ENCODE results near the gene TOLLIP. TPM values are rescaled to one million over a fixed set of nuclear protein-coding genes. Genes with fewer than 3 reads are reported as not detected.
"Not testable (repeated sequence)": the region's sequence is repeated elsewhere in the genome, so short reads cannot be mapped to it uniquely, and the experiment has no call there.

TOLLIP gene
- total and polyA plus RNA-seq, 12 donors = 19.0 to 53.6 (median 42.6) TPM

DNA sequence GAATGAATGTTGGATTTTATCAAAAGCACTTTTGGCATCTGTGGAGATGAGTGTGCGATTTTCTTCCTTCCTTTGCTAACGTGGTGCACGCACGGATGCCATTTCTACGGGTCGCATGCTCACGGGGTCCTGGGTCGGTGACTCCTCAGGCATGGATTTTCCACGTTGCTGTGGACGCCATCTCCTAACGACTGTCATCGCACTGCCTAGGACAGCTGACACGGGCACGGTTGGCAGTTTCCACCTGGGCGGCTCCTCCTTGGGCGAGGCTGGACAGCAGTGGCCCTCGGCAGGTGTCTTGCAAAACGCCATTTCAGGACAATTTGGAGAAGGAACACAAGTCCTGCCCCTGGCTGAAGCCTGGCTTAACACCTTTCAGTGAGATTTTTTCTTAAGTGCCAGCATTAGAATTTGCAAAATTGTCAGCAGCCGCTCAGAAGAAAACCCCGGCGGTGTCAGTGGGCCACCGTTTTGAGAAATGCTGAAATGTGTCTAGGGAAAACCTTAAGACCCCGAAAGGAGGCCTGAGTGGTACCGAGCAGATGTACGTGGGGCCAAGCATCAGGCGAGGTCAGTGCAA, 34.7 kb upstream of the TOLLIP start:
- H3K27me3 ChIP-seq = peaks cover 0 to 4% (median under 1%) of the 10 kb centered on the region in 7 donors
- no peak overlapping the region for H3K27ac ChIP-seq
- H3K36me3 ChIP-seq = no peaks in the 10 kb centered on the region
- 83 to 86% methylated on average over 26 of the region's 26 CpGs for WGBS, 2 donors
- DNase-seq (no peak), ATAC-seq (no peak)
- intact Hi-C loops (cut with DNase I) = no loop called here
- TF ChIP-seq, protein P1, sequence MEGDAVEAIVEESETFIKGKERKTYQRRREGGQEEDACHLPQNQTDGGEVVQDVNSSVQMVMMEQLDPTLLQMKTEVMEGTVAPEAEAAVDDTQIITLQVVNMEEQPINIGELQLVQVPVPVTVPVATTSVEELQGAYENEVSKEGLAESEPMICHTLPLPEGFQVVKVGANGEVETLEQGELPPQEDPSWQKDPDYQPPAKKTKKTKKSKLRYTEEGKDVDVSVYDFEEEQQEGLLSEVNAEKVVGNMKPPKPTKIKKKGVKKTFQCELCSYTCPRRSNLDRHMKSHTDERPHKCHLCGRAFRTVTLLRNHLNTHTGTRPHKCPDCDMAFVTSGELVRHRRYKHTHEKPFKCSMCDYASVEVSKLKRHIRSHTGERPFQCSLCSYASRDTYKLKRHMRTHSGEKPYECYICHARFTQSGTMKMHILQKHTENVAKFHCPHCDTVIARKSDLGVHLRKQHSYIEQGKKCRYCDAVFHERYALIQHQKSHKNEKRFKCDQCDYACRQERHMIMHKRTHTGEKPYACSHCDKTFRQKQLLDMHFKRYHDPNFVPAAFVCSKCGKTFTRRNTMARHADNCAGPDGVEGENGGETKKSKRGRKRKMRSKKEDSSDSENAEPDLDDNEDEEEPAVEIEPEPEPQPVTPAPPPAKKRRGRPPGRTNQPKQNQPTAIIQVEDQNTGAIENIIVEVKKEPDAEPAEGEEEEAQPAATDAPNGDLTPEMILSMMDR (IDR thresholded peaks at IDR 0.05) = no peak
- no peaks in the 10 kb centered on the region for H3K9me3 ChIP-seq
- H3K4me1 ChIP-seq = peaks cover 0 to 6% (median 0%) of the 10 kb centered on the region in 9 donors
- no peak overlapping the region for H3K4me3 ChIP-seq

DNA sequence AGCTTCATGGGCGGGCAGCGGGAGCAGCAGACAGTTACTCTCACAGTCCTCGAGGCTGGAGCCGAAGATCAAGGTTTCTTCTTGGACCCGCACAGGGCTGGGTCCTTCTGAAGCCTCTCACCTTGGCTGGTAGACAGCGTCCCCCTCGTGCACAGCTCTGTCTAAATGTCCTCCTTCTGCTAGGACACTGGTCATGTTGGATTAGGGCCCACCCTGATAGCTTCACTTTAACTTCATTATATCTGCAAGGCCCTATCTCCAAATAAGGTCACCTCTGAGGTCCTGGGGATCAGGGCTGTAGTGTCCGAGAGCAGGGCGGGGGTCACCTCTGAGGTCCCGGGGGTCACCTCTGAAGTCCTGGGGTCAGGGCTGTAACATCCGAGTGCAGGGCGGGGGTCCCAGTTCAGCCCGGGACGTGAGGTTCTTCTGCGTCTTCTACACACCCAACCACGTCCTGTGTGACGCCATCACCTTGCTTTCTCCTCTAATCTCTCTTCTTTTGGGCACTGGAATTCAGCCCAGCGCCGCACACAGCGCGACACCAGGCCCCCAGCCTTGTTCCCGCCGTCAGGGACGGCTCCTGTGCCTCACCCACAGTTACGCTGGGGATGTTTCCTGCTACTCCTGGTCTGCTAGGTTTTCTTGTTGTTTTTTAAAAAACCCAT, 34.1 kb upstream of the TOLLIP start:
- H3K27me3 ChIP-seq = no peaks in the 10 kb centered on the region
- H3K27ac ChIP-seq = no peak overlapping the region
- intact Hi-C loops (cut with DNase I) = no loop called here
- no peak overlapping the region for H3K4me3 ChIP-seq
- 77 to 82% methylated on average over 25 of the region's 25 CpGs for WGBS, 2 donors
- no peak for ATAC-seq
- no peaks in the 10 kb centered on the region for H3K36me3 ChIP-seq
- H3K9me3 ChIP-seq = no peaks in the 10 kb centered on the region
- peaks cover 0 to 6% (median 0%) of the 10 kb centered on the region in 9 donors for H3K4me1 ChIP-seq
- TF ChIP-seq, protein P1 (IDR thresholded peaks at IDR 0.05) = no peak
- no peak for DNase-seq

DNA sequence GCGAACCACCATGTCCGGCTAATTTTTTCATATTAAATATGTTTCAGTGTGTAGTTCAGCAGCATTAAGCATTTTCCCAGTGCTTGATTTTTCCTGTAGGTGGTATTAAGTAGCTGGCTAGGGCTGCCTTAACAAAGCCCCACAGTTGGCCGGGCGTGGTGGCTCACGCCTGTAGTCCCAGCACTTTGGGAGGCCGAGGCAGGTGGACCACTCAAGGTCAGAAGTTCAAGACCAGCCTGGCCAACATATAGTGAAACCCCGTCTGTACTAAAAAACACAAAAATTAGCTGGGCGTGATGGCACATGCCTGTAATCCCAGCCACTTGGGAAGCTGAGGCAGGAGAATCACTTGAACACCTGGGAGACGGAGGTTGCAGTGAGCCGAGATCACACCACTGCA, 33.5 kb upstream of the TOLLIP start:
- H3K27ac ChIP-seq = no peak overlapping the region
- ATAC-seq = no peak
- no peaks in the 10 kb centered on the region for H3K27me3 ChIP-seq
- no peak for DNase-seq
- no peaks in the 10 kb centered on the region for H3K36me3 ChIP-seq
- 91 to 92% methylated on average over 10 of the region's 10 CpGs for WGBS, 2 donors
- H3K4me3 ChIP-seq = no peak overlapping the region
- peaks cover 0 to 6% (median 0%) of the 10 kb centered on the region in 9 donors for H3K4me1 ChIP-seq
- H3K9me3 ChIP-seq = no peaks in the 10 kb centered on the region
- TF ChIP-seq, protein P1 (IDR thresholded peaks at IDR 0.05) = no peak
- intact Hi-C loops (cut with DNase I) = no loop called here

DNA sequence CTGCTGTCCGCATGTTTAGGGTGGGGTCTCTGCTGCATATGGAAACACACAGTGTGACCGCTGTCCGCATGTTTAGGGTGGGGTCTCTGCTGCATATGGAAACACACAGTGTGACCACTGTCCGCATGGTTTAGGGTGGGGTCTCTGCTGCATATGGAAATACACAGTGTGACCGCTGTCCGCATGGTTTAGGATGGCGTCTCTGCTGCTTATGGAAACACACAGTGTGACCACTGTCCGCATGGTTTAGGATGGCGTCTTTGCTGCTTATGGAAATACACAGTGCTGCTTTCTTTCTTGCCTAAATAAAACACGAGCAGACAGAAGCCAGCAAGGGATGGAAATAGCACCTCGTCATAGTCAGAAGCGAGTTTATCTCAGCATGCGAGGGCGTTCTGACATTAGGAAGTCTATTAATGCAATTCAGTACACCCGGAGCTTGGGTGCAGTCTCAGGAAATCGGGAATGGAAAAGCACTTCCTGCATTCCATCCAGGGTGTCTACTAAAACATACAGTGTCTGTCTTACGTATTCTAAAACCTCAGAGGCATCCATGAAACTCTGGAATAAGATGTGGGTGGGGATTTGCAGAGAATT, 32.6 kb upstream of the TOLLIP start:
- no peak overlapping the region for H3K4me3 ChIP-seq
- H3K27me3 ChIP-seq = no peaks in the 10 kb centered on the region
- no peaks in the 10 kb centered on the region for H3K36me3 ChIP-seq
- intact Hi-C loops (cut with DNase I) = no loop called here
- ATAC-seq (peak; percentile 36 to 82 (median 51)), DNase-seq (peak in 1 of 2 donors; percentile 32)
- TF ChIP-seq, protein P1 (IDR thresholded peaks at IDR 0.05) = peak in 2 of 9 donors; percentile 28 to 30
- H3K27ac ChIP-seq = peak overlapping the region in 2 of 10 donors; percentile 39 to 43
- WGBS, 2 donors = 35 to 40% methylated on average over 16 to 17 of the region's 17 CpGs
- peaks cover 0 to 10% (median 2%) of the 10 kb centered on the region in 9 donors for H3K4me1 ChIP-seq
- H3K9me3 ChIP-seq = no peaks in the 10 kb centered on the region

DNA sequence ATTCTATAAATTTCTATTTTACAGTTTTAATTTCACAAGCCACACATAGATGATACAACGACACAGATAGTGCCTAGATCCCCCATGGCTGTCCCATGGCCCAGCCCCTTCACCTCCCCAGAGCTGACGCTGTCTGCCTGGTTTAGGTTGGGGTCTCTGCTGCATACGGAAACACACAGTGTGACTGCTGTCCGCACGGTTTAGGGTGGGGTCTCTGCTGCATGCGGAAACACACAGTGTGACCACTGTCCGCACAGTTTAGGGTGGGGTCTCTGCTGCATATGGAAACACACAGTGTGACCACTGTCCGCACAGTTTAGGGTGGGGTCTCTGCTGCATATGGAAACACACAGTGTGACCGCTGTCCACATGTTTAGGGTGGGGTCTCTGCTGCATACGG, 31.8 kb upstream of the TOLLIP start:
- H3K4me1 ChIP-seq = peaks cover 0 to 14% (median 5%) of the 10 kb centered on the region in 9 donors
- H3K36me3 ChIP-seq; H3K9me3 ChIP-seq; H3K4me3 ChIP-seq; ATAC-seq; intact Hi-C loops (cut with DNase I); H3K27ac ChIP-seq; H3K27me3 ChIP-seq; DNase-seq: not testable (repeated sequence)
- WGBS, 2 donors = 81% methylated on average over 10 of the region's 10 CpGs
